ENCODE data around the gene EVPL. TPM values are rescaled to one million over a fixed set of nuclear protein-coding genes. Genes with fewer than 3 reads are reported as not detected.

EVPL gene
- total and polyA plus RNA-seq, 2 of the 13 experiments (the other 11 are each of a cell fraction or from before 2014, with no cell fraction given), result 2.1 to 8.2 TPM

Other genes with a start within 250 kb of the EVPL start
- gene UNK, start 242.5 kb downstream of the EVPL start, total RNA-seq (2016; rRNA removed; fragmentation: Illumina TruSeq; extraction: Trizol), result 28.6 and 33.0 TPM in 2 replicates
- gene UNK, start 242.5 kb downstream of the EVPL start, polyA plus RNA-seq (2011; rRNA removed), result 30.7 and 31.6 TPM in 2 replicates
- 27.2 and 42.7 TPM in 2 replicates for gene UNC13D, start 182.9 kb downstream of the EVPL start, total RNA-seq (2016; rRNA removed; fragmentation: Illumina TruSeq; extraction: Trizol)
- 29.7 and 40.0 TPM in 2 replicates for gene UNC13D, start 182.9 kb downstream of the EVPL start, polyA plus RNA-seq (2011; rRNA removed)
- 28.2 and 29.2 TPM in 2 replicates for gene WBP2, start 172.0 kb downstream of the EVPL start, total RNA-seq (2016; rRNA removed; fragmentation: Illumina TruSeq; extraction: Trizol)
- gene WBP2, start 172.0 kb downstream of the EVPL start, polyA plus RNA-seq (2011; rRNA removed), result 29.5 and 34.6 TPM in 2 replicates
- gene TRIM47, start 148.7 kb downstream of the EVPL start, total RNA-seq (2016; rRNA removed; fragmentation: Illumina TruSeq; extraction: Trizol), result 59.7 and 82.0 TPM in 2 replicates
- gene TRIM47, start 148.7 kb downstream of the EVPL start, polyA plus RNA-seq (2011; rRNA removed), result 33.5 and 45.8 TPM in 2 replicates
- gene TRIM65, start 130.4 kb downstream of the EVPL start, total RNA-seq (2016; rRNA removed; fragmentation: Illumina TruSeq; extraction: Trizol), result 22.4 and 24.6 TPM in 2 replicates
- 10.3 and 15.2 TPM in 2 replicates for gene TRIM65, start 130.4 kb downstream of the EVPL start, polyA plus RNA-seq (2011; rRNA removed)
- gene MRPL38, start 122.4 kb downstream of the EVPL start, total RNA-seq (2016; rRNA removed; fragmentation: Illumina TruSeq; extraction: Trizol), result 88.8 and 125 TPM in 2 replicates
- gene MRPL38, start 122.4 kb downstream of the EVPL start, polyA plus RNA-seq (2011; rRNA removed), result 83.7 and 91.0 TPM in 2 replicates
- 3.5 and 8.1 TPM in 2 replicates for gene FBF1, start 86.3 kb downstream of the EVPL start, total RNA-seq (2016; rRNA removed; fragmentation: Illumina TruSeq; extraction: Trizol)
- gene FBF1, start 86.3 kb downstream of the EVPL start, polyA plus RNA-seq (2011; rRNA removed), result 2.4 and 2.7 TPM in 2 replicates
- gene ACOX1, start 48.1 kb downstream of the EVPL start, total RNA-seq (2016; rRNA removed; fragmentation: Illumina TruSeq; extraction: Trizol), result 120 and 156 TPM in 2 replicates
- 84.2 and 86.4 TPM in 2 replicates for gene ACOX1, start 48.1 kb downstream of the EVPL start, polyA plus RNA-seq (2011; rRNA removed)
- 14.7 and 18.0 TPM in 2 replicates for gene TEN1, start 48.1 kb downstream of the EVPL start, total RNA-seq (2016; rRNA removed; fragmentation: Illumina TruSeq; extraction: Trizol)
- gene TEN1, start 48.1 kb downstream of the EVPL start, polyA plus RNA-seq (2011; rRNA removed), result 21.3 and 29.4 TPM in 2 replicates
- 2.0 and 5.8 TPM in 2 replicates for gene CDK3, start 26.5 kb downstream of the EVPL start, total RNA-seq (2016; rRNA removed; fragmentation: Illumina TruSeq; extraction: Trizol)
- gene CDK3, start 26.5 kb downstream of the EVPL start, polyA plus RNA-seq (2011; rRNA removed), result 11.4 and 18.0 TPM in 2 replicates
- gene SRP68, start 45.2 kb upstream of the EVPL start, total RNA-seq (2016; rRNA removed; fragmentation: Illumina TruSeq; extraction: Trizol), result 39.8 and 89.7 TPM in 2 replicates
- gene SRP68, start 45.2 kb upstream of the EVPL start, polyA plus RNA-seq (2011; rRNA removed), result 74.3 and 79.0 TPM in 2 replicates
- 0.20 and 0.58 TPM in 2 replicates for gene GALR2, start 47.5 kb upstream of the EVPL start, total RNA-seq (2016; rRNA removed; fragmentation: Illumina TruSeq; extraction: Trizol)
- 0.48 and 0.84 TPM in 2 replicates for gene GALR2, start 47.5 kb upstream of the EVPL start, polyA plus RNA-seq (2011; rRNA removed)
- gene ZACN, start 51.9 kb upstream of the EVPL start, total RNA-seq (2016; rRNA removed; fragmentation: Illumina TruSeq; extraction: Trizol), result 0.15 TPM in 1 of 2 replicates, not detected in the other
- 0.04 and 0.11 TPM in 2 replicates for gene ZACN, start 51.9 kb upstream of the EVPL start, polyA plus RNA-seq (2011; rRNA removed)
- gene EXOC7, start 76.5 kb upstream of the EVPL start, total RNA-seq (2016; rRNA removed; fragmentation: Illumina TruSeq; extraction: Trizol), result 116 and 118 TPM in 2 replicates
- gene EXOC7, start 76.5 kb upstream of the EVPL start, polyA plus RNA-seq (2011; rRNA removed), result 86.9 and 118 TPM in 2 replicates
- 1.4 and 1.6 TPM in 2 replicates for gene FOXJ1, start 113.9 kb upstream of the EVPL start, total RNA-seq (2016; rRNA removed; fragmentation: Illumina TruSeq; extraction: Trizol)
- 0.98 and 1.2 TPM in 2 replicates for gene FOXJ1, start 113.9 kb upstream of the EVPL start, polyA plus RNA-seq (2011; rRNA removed)
- gene RNF157, start 213.2 kb upstream of the EVPL start, total RNA-seq (2016; rRNA removed; fragmentation: Illumina TruSeq; extraction: Trizol), result 1.4 and 1.5 TPM in 2 replicates
- 0.44 and 0.82 TPM in 2 replicates for gene RNF157, start 213.2 kb upstream of the EVPL start, polyA plus RNA-seq (2011; rRNA removed)
- gene UBALD2, start 238.0 kb upstream of the EVPL start, total RNA-seq (2016; rRNA removed; fragmentation: Illumina TruSeq; extraction: Trizol), result 3.3 and 5.3 TPM in 2 replicates
- 50.5 and 89.7 TPM in 2 replicates for gene UBALD2, start 238.0 kb upstream of the EVPL start, polyA plus RNA-seq (2011; rRNA removed)

Data from HepG2 (cell line).